ENCODE measurements around the gene C16orf78.

The C16orf78 gene

DNA sequence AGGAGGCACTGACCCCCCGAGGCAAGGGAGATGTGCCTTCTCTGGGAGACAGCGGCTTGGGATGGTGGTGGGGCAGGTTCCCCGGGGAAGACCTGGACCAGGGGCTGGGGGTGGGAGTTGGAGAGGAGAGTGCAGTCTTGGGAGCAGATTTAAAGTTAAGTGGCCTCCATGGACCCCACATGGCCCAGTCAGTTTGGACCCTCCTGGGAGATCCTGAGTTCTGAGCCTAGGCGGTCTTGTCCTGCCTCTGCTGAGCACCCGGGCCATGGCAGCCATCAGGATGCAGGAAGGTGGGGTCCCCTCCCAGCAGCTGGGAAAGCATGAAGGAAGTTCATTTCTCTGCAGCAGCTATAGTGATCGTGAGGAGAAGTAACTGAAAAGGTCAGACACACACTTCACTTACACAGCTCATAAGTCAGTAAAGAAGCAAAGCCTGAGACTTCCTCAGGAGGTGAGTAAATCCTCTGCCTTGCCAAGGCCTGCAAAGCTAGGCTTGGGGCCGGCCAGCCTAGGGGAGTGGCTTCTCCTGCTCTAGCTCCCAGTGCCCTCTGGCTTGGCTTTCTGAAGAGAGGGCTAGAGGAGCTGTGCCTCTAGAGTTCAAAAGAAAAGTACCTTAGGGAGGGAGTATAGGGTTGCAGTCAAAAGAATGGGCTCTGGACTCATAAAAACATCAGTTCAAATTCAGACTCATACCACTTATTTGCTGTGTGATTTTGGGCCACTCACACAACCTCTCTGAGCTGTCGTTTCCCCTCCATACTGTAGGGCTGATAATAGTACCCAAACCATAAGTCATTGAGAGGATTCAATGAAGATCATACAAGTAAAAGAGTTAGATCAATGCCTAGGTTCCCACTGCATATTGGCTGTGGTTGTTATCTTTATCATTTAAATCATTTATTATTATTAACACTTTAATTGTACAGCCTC, 31.0 kb upstream of the C16orf78 start:
- Histone ChIP-seq H3K27me3 (ENCODE audit: insufficient read depth, poor library complexity, severe bottlenecking) (no peaks in the 10 kb centered on the region), H3K27ac (replicated peaks) (no peak overlapping the region), H3K4me3 (replicated peaks; ENCODE audit: insufficient read depth, low read length) (no peak overlapping the region)
- TF ChIP-seq, protein P1, sequence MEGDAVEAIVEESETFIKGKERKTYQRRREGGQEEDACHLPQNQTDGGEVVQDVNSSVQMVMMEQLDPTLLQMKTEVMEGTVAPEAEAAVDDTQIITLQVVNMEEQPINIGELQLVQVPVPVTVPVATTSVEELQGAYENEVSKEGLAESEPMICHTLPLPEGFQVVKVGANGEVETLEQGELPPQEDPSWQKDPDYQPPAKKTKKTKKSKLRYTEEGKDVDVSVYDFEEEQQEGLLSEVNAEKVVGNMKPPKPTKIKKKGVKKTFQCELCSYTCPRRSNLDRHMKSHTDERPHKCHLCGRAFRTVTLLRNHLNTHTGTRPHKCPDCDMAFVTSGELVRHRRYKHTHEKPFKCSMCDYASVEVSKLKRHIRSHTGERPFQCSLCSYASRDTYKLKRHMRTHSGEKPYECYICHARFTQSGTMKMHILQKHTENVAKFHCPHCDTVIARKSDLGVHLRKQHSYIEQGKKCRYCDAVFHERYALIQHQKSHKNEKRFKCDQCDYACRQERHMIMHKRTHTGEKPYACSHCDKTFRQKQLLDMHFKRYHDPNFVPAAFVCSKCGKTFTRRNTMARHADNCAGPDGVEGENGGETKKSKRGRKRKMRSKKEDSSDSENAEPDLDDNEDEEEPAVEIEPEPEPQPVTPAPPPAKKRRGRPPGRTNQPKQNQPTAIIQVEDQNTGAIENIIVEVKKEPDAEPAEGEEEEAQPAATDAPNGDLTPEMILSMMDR (IDR thresholded peaks at IDR 0.05; ENCODE audit: insufficient read depth, low read length) = no peak
- TF ChIP-seq GABPA (IDR thresholded peaks at IDR 0.05; ENCODE audit: low read depth) (no peak), REST (IDR thresholded peaks at IDR 0.05; ENCODE audit: insufficient replicate concordance, low read depth) (no peak), SPI1 (IDR thresholded peaks at IDR 0.05; ENCODE audit: borderline replicate concordance, low read depth) (no peak), POLR2AphosphoS5 (IDR thresholded peaks at IDR 0.05; ENCODE audit: low read depth) (no peak)
- DNase-seq (ENCODE audit: low read depth in 1 of 2, low spot score in 1 of 2) = no peak

- DNase-seq (ENCODE audit: low read depth in 1 of 2, low spot score in 1 of 2) = no peak
- TF ChIP-seq, protein P1 (IDR thresholded peaks at IDR 0.05; ENCODE audit: insufficient read depth, low read length) = no peak
- TF ChIP-seq GABPA (IDR thresholded peaks at IDR 0.05; ENCODE audit: low read depth) (no peak), REST (IDR thresholded peaks at IDR 0.05; ENCODE audit: insufficient replicate concordance, low read depth) (no peak)
These were observed 30.3 kb upstream of the C16orf78 start for GRCh38 chr16:49343291-49343690.

GRCh38 chr16:49344401-49344800, 29.2 kb upstream of the C16orf78 start:
- no peak for DNase-seq (ENCODE audit: low read depth in 1 of 2, low spot score in 1 of 2)
- Histone ChIP-seq H3K27me3 (ENCODE audit: insufficient read depth, poor library complexity, severe bottlenecking) (no peaks in the 10 kb centered on the region), H3K4me3 (replicated peaks; ENCODE audit: insufficient read depth, low read length) (no peak overlapping the region), H3K27ac (replicated peaks) (no peak overlapping the region)
- TF ChIP-seq SPI1 (IDR thresholded peaks at IDR 0.05; ENCODE audit: borderline replicate concordance, low read depth) (no peak), GABPA (IDR thresholded peaks at IDR 0.05; ENCODE audit: low read depth) (no peak), REST (IDR thresholded peaks at IDR 0.05; ENCODE audit: insufficient replicate concordance, low read depth) (no peak), POLR2AphosphoS5 (IDR thresholded peaks at IDR 0.05; ENCODE audit: low read depth) (no peak)
- TF ChIP-seq, protein P1 (IDR thresholded peaks at IDR 0.05; ENCODE audit: insufficient read depth, low read length) = no peak

More at GRCh38 chr16:49343291-49343690, 30.3 kb upstream of the C16orf78 start:
- H3K27me3 ChIP-seq (ENCODE audit: insufficient read depth, poor library complexity, severe bottlenecking) = no peaks in the 10 kb centered on the region
- no peak overlapping the region for H3K27ac ChIP-seq (replicated peaks)
- H3K4me3 ChIP-seq (replicated peaks; ENCODE audit: insufficient read depth, low read length) = no peak overlapping the region
